Caco-2 (cell line): Measurements from ENCODE around the gene SEPTIN8. TPM values are rescaled to one million over a fixed set of nuclear protein-coding genes. Genes with fewer than 3 reads are reported as not detected.

Experiments used
- BruUV-seq: library from RNA; stranded (reverse); fragments of 400-500 nt; replicated peaks from 2 replicates; lab custom pipeline; 2021; lab: Mats Ljungman, UMichigan
- CTCF ChIA-PET: fragments of 300-600 bp; sonication (Branson Sonifier 250); formaldehyde crosslinking; loops from one replicate; lab custom pipeline; 2022; ENCODE audit warnings: antibody characterized with exemption; lab: Charles Lee
- POLR2A ChIA-PET: fragments of 300-600 bp; sonication (Branson Sonifier 250); formaldehyde crosslinking; loops from one replicate; lab custom pipeline; 2022; ENCODE audit warnings: antibody characterized with exemption; lab: Charles Lee
- DNase-seq, 2 experiments: peaks; one replicate each; pipeline versions ENCODE4 v3.0.0 to v3.0.0-alpha.2; 2020 to 2022
- H3K27me3 ChIP-seq: replicated peaks from 2 replicates; pipeline ENCODE4 v1.6.0; 2011; ENCODE audit warnings: low read length; ENCODE audit not compliant: control insufficient read depth, insufficient read depth
- H3K36me3 ChIP-seq: 2 replicates; pipeline ENCODE4 v1.5.1; 2011; ENCODE audit warnings: low read length; ENCODE audit not compliant: control insufficient read depth, insufficient read depth
- H3K4me1 ChIP-seq: fragments of 250-450 bp; sonication (Bioruptor Pico); 2 replicates; pipeline ENCODE4 v1.5.1; 2020; ENCODE audit warnings: mild to moderate bottlenecking
- H3K4me3 ChIP-seq: 2 replicates; pipeline ENCODE4 v1.5.1; 2011; ENCODE audit warnings: low read depth, mild to moderate bottlenecking, control low read depth, low read length
- H3K9me3 ChIP-seq: fragments of 250-450 bp; sonication (Bioruptor Pico); 2 replicates; pipeline ENCODE4 v1.5.1; 2020; ENCODE audit warnings: mild to moderate bottlenecking, moderate library complexity
- H3K27ac Mint-ChIP-seq: one replicate; pipeline ENCODE4 v1.8.0; 2022; ENCODE audit warnings: mixed read lengths; ENCODE audit not compliant: unreplicated experiment
- H3K27me3 Mint-ChIP-seq: one replicate; pipeline ENCODE4 v1.8.0; 2022; ENCODE audit warnings: mixed read lengths; ENCODE audit not compliant: insufficient read depth, unreplicated experiment
- H3K36me3 Mint-ChIP-seq: one replicate; pipeline ENCODE4 v1.8.0; 2022; ENCODE audit warnings: mild to moderate bottlenecking, mixed read lengths; ENCODE audit not compliant: insufficient read depth, unreplicated experiment
- H3K4me1 Mint-ChIP-seq: one replicate; pipeline ENCODE4 v1.8.0; 2022; ENCODE audit warnings: low read depth, mixed read lengths; ENCODE audit not compliant: unreplicated experiment
- H3K4me3 Mint-ChIP-seq: one replicate; pipeline ENCODE4 v1.8.0; 2022; ENCODE audit warnings: mild to moderate bottlenecking, moderate library complexity, mixed read lengths; ENCODE audit not compliant: unreplicated experiment
- H3K9me3 Mint-ChIP-seq: one replicate; pipeline ENCODE4 v1.8.0; 2022; ENCODE audit warnings: mixed read lengths; ENCODE audit not compliant: unreplicated experiment
- CTCF ChIP-seq, 2 experiments: fragments of 200-600 bp in 1 of 2; IDR thresholded peaks; 1 replicate in 1 of 2; 2 replicates in 1 of 2; pipeline versions ENCODE4 v1.5.1 to v1.8.0; 2011 to 2022; ENCODE audit warnings: antibody characterized with exemption in 1 of 2, control low read depth in 1 of 2, inconsistent platforms in 1 of 2, low read depth in 1 of 2, low read length in 1 of 2, mild to moderate bottlenecking in 1 of 2, moderate library complexity in 1 of 2; ENCODE audit not compliant: insufficient read depth in 1 of 2, severe bottlenecking in 1 of 2, unreplicated experiment in 1 of 2
- intact Hi-C: fragments of 100-400 bp; cut with micrococcal nuclease; formaldehyde crosslinking; loops from one replicate; pipeline ENCODE4 v1.10.0; 2022; ENCODE audit not compliant: unreplicated experiment
- total RNA-seq: library from RNA; stranded (reverse); gene quantifications from 2 replicates; pipeline ENCODE4 v1.2.3, GENCODE V29; 2022

SEPTIN8 gene
- total RNA-seq, 1 experiment from 2014 or later, result 60.7 TPM

DNA sequence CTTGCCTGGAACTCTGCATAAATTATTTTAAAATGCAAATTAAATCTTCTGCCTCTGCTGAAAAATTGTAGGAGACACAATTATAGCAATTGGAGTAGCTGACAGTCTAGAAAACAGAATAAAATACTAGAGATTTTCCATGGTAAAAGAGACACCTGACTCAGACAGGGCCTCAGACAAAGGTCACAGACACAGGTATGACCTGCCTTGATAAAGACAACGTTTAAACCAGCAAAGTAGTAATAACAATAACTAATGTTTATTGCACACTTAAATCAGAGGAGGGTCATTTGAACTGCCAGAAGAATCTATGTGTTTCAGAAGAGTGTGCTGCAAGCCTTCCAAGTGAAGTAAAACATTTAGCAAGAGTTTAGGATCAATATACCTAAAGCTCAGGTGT, 40.0 kb upstream of the SEPTIN8 start:
- no peaks in the 10 kb centered on the region for H3K27me3 Mint-ChIP-seq
- DNase-seq, result no peak
- H3K4me3 Mint-ChIP-seq, result no peak overlapping the region
- no peaks in the 10 kb centered on the region for H3K36me3 Mint-ChIP-seq
- Histone ChIP-seq H3K9me3 (no peaks in the 10 kb centered on the region), H3K4me1 (peaks cover 6% of the 10 kb centered on the region), H3K27me3 (no peaks in the 10 kb centered on the region), H3K4me3 (no peak overlapping the region), H3K36me3 (no peaks in the 10 kb centered on the region)
- no TSS peak for BruUV-seq
- ChIA-PET POLR2A (no interaction called here), CTCF (interaction anchor here (1.8 to 7.5 kb wide), 2 partner anchors 10 to 62 kb away, joined by 15 to 141 read pairs; no protein-coding TSS in a partner anchor)
- TF ChIP-seq CTCF (IDR thresholded peaks at IDR 0.05; ENCODE audit: insufficient read depth in 1 of 2, low read depth in 1 of 2, low read length in 1 of 2, severe bottlenecking in 1 of 2, unreplicated experiment in 1 of 2), result no peak
- peaks cover 6% of the 10 kb centered on the region for H3K4me1 Mint-ChIP-seq
- H3K9me3 Mint-ChIP-seq, result no peaks in the 10 kb centered on the region
- H3K27ac Mint-ChIP-seq, result no peak overlapping the region
- intact Hi-C loops, result loop anchor here (10.0 kb wide), 1 partner anchor 432 kb away; no protein-coding TSS in a partner anchor

GRCh38 chr5:132816554-132816953, 39.5 kb upstream of the SEPTIN8 start:
- Mint-ChIP-seq H3K27me3 (no peaks in the 10 kb centered on the region), H3K9me3 (no peaks in the 10 kb centered on the region), H3K27ac (no peak overlapping the region), H3K36me3 (no peaks in the 10 kb centered on the region), H3K4me3 (no peak overlapping the region), H3K4me1 (peaks cover 6% of the 10 kb centered on the region)
- Histone ChIP-seq H3K36me3 (no peaks in the 10 kb centered on the region), H3K27me3 (no peaks in the 10 kb centered on the region), H3K9me3 (no peaks in the 10 kb centered on the region), H3K4me1 (peaks cover 6% of the 10 kb centered on the region), H3K4me3 (no peak overlapping the region)
- BruUV-seq, result no TSS peak
- no peak for DNase-seq
- intact Hi-C loops, result loop anchor here (10.0 kb wide), 1 partner anchor 432 kb away; no protein-coding TSS in a partner anchor
- POLR2A ChIA-PET, result no interaction called here
- TF ChIP-seq CTCF (IDR thresholded peaks at IDR 0.05; ENCODE audit: insufficient read depth in 1 of 2, low read depth in 1 of 2, low read length in 1 of 2, severe bottlenecking in 1 of 2, unreplicated experiment in 1 of 2), result no peak
- CTCF ChIA-PET, result interaction anchor here (1.8 to 7.5 kb wide), 2 partner anchors 9 to 62 kb away, joined by 15 to 141 read pairs; no protein-coding TSS in a partner anchor

- intact Hi-C loops, result loop anchor here (10.0 kb wide), 1 partner anchor 431 kb away; no protein-coding TSS in a partner anchor
- POLR2A ChIA-PET, result interaction anchor here (1.1 kb wide), 1 partner anchor 9 kb away, joined by 3 read pairs; no protein-coding TSS in a partner anchor
- no peaks in the 10 kb centered on the region for H3K27me3 ChIP-seq
- CTCF ChIA-PET, result interaction anchor here (0.5 to 7.5 kb wide), 2 partner anchors 17 to 61 kb away, joined by 5 to 141 read pairs; no protein-coding TSS in a partner anchor
- peaks cover 6% of the 10 kb centered on the region for H3K4me1 ChIP-seq
- peaks cover 6% of the 10 kb centered on the region for H3K4me1 Mint-ChIP-seq
- no peak overlapping the region for H3K27ac Mint-ChIP-seq
- no peak overlapping the region for H3K4me3 Mint-ChIP-seq
- H3K36me3 ChIP-seq, result no peaks in the 10 kb centered on the region
- H3K4me3 ChIP-seq, result no peak overlapping the region
- no peak for DNase-seq
- no peaks in the 10 kb centered on the region for H3K27me3 Mint-ChIP-seq
- BruUV-seq, result TSS peak; percentile 69
- H3K9me3 Mint-ChIP-seq, result no peaks in the 10 kb centered on the region
- H3K36me3 Mint-ChIP-seq, result no peaks in the 10 kb centered on the region
- TF ChIP-seq CTCF (IDR thresholded peaks at IDR 0.05; ENCODE audit: insufficient read depth in 1 of 2, low read depth in 1 of 2, low read length in 1 of 2, severe bottlenecking in 1 of 2, unreplicated experiment in 1 of 2), result no peak
- H3K9me3 ChIP-seq, result no peaks in the 10 kb centered on the region
Observed at GRCh38 chr5:132816083-132816482, 39.0 kb upstream of the SEPTIN8 start.
